ENCODE measurements around the gene MICAL1.

DNA sequence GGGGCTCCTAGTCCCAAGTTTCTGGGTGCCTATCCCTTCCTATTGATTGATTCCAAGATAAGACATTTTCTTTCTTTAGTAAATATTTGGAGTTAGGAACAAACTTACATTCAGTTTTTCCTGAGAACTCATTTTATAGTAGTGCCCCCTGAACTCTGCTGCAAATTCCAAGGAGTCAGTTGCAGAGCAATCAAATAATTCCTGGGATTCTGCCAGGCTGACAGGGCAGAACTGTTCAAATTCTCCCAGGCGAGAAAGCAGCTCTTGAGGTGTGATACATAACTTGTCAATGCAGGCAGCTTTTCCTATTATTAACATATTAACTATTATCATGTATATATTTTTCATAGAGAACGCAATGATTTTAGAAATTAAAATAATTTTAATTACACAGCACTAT, 43.4 kb upstream of the MICAL1 start:
- TF ChIP-seq POLR2AphosphoS5 (IDR thresholded peaks at IDR 0.05), result no peak
- TF ChIP-seq, protein P1, sequence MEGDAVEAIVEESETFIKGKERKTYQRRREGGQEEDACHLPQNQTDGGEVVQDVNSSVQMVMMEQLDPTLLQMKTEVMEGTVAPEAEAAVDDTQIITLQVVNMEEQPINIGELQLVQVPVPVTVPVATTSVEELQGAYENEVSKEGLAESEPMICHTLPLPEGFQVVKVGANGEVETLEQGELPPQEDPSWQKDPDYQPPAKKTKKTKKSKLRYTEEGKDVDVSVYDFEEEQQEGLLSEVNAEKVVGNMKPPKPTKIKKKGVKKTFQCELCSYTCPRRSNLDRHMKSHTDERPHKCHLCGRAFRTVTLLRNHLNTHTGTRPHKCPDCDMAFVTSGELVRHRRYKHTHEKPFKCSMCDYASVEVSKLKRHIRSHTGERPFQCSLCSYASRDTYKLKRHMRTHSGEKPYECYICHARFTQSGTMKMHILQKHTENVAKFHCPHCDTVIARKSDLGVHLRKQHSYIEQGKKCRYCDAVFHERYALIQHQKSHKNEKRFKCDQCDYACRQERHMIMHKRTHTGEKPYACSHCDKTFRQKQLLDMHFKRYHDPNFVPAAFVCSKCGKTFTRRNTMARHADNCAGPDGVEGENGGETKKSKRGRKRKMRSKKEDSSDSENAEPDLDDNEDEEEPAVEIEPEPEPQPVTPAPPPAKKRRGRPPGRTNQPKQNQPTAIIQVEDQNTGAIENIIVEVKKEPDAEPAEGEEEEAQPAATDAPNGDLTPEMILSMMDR (IDR thresholded peaks at IDR 0.05), result no peak

All from stomach (tissue), 4 donors.